Keratinocyte (primary cell): ENCODE data around the gene TENM3. TPM values are rescaled to one million over a fixed set of nuclear protein-coding genes. Genes with fewer than 3 reads are reported as not detected.

Experiments
- DNase-seq: peaks from one replicate; pipeline ENCODE4 v3.0.0-alpha.2; 2011; ENCODE audit warnings: low read depth, missing footprints, low spot score
- FAIRE-seq: peaks from 2 replicates; lab custom pipeline; 2011; peaks lifted over from hg19 to GRCh38; lab: Jason Lieb, UNC
- H2AFZ ChIP-seq: 2 replicates; pipeline ENCODE4 v1.6.0; 2012; ENCODE audit warnings: low read length, control low read depth, inconsistent platforms; ENCODE audit not compliant: control insufficient read depth
- H3K27ac ChIP-seq: 2 replicates; pipeline ENCODE4 v1.5.1; 2011; ENCODE audit warnings: low read length; ENCODE audit not compliant: control insufficient read depth, insufficient read depth
- H3K27me3 ChIP-seq: 3 replicates; pipeline ENCODE4 v1.6.0; 2011; ENCODE audit warnings: low read length; ENCODE audit not compliant: control insufficient read depth, insufficient read depth; ENCODE audit errors: extremely low read depth
- H3K36me3 ChIP-seq, 2 experiments: 2 replicates in 1 of 2; 3 replicates in 1 of 2; pipeline ENCODE4 v1.5.1; 2011; ENCODE audit warnings: low read length in 2 of 2, mild to moderate bottlenecking in 1 of 2; ENCODE audit not compliant: control insufficient read depth in 2 of 2, insufficient read depth in 2 of 2; ENCODE audit errors: extremely low read depth in 1 of 2
- H3K4me1 ChIP-seq: 3 replicates; pipeline ENCODE4 v1.5.1; 2011; ENCODE audit warnings: low read length; ENCODE audit not compliant: control insufficient read depth, insufficient read depth; ENCODE audit errors: extremely low read depth
- H3K4me2 ChIP-seq: 3 replicates; pipeline ENCODE4 v1.6.0; 2011; ENCODE audit warnings: low read depth, low read length; ENCODE audit not compliant: control insufficient read depth, insufficient read depth; ENCODE audit errors: extremely low read depth
- H3K4me3 ChIP-seq, 3 experiments: fragments of 200-600 bp in 1 of 3; sonication (generic) in 1 of 3; 2 replicates in 2 of 3; 3 replicates in 1 of 3; pipeline ENCODE4 v1.5.1; 2011 to 2016; ENCODE audit warnings: low read length in 3 of 3, mild to moderate bottlenecking in 3 of 3, control low read depth in 2 of 3, inconsistent platforms in 1 of 3, low read depth in 1 of 3, mixed read lengths in 1 of 3, mixed run types in 1 of 3, moderate library complexity in 1 of 3; ENCODE audit not compliant: control insufficient read depth in 2 of 3, insufficient read depth in 2 of 3; ENCODE audit errors: extremely low read depth in 1 of 3
- H3K79me2 ChIP-seq: 2 replicates; pipeline ENCODE4 v1.6.0; 2012; ENCODE audit warnings: low read length; ENCODE audit not compliant: control insufficient read depth, insufficient read depth
- H3K9ac ChIP-seq: 3 replicates; pipeline ENCODE4 v1.6.0; 2011; ENCODE audit warnings: low read length; ENCODE audit not compliant: control insufficient read depth, insufficient read depth; ENCODE audit errors: extremely low read depth
- H3K9me1 ChIP-seq: 3 replicates; pipeline ENCODE4 v1.6.0; 2011; ENCODE audit warnings: low read length; ENCODE audit not compliant: control insufficient read depth, insufficient read depth; ENCODE audit errors: extremely low read depth
- H3K9me3 ChIP-seq: 2 replicates; pipeline ENCODE4 v1.5.1; 2012; ENCODE audit warnings: low read depth, low read length; ENCODE audit not compliant: control insufficient read depth
- H4K20me1 ChIP-seq: 3 replicates; pipeline ENCODE4 v1.6.0; 2011; ENCODE audit warnings: low read length; ENCODE audit not compliant: control insufficient read depth, insufficient read depth; ENCODE audit errors: extremely low read depth
- CTCF ChIP-seq, 3 experiments: IDR thresholded peaks in 1 of 3; conservative IDR thresholded peaks in 1 of 3; optimal IDR thresholded peaks in 1 of 3; 2 replicates in 2 of 3; 3 replicates in 1 of 3; pipeline versions ENCODE3 to v1.5.1; 2011; ENCODE audit warnings: low read length in 3 of 3, mild to moderate bottlenecking in 3 of 3, moderate library complexity in 2 of 3, control low read depth in 1 of 3, inconsistent platforms in 1 of 3; ENCODE audit not compliant: insufficient read depth in 2 of 3; ENCODE audit errors: extremely low read depth in 1 of 3
- EZH2 ChIP-seq: IDR thresholded peaks from one replicate; pipeline ENCODE4 v1.6.1; 2012; ENCODE audit warnings: inconsistent platforms, mild to moderate bottlenecking, low read length, moderate library complexity
- dilution Hi-C: fragments of 300-500 bp; cut with MboI; formaldehyde crosslinking; loops from one replicate; pipeline ENCODE4 v1.7.0; 2020; ENCODE audit warnings: low sequenced_read_pairs; ENCODE audit not compliant: extremely low pct_ligation_motif_present
- polyA plus RNA-seq, 5 experiments: library from polyadenylated mRNA; depleted of rRNA in 3 of 5; stranded (reverse) in 3 of 5; stranded (forward) in 1 of 5; unstranded in 1 of 5; fragments of >200 nt; gene quantifications; 1 replicate in 1 of 5; 2 replicates in 3 of 5; 3 replicates in 1 of 5; pipeline versions ENCODE4 v1.2.1 to v1.2.3, GENCODE V29; 2011 to 2012; ENCODE audit warnings: missing spikeins in 2 of 5, low read depth in 1 of 5, low replicate concordance in 1 of 5

The TENM3 gene
- polyA plus RNA-seq, 1 donor (not counting 4 experiments of a cell fraction or from before 2014, with no cell fraction given) = 17.0 TPM

- DNase-seq (no peak), FAIRE-seq (peak; percentile 89)
- TF ChIP-seq EZH2 (no peak), CTCF (optimal IDR thresholded peaks at IDR 0.05 in 1 of 3, IDR thresholded peaks at IDR 0.05 in 1 of 3, conservative IDR thresholded peaks at IDR 0.05 in 1 of 3; ENCODE audit: extremely low read depth in 1 of 3, insufficient read depth in 2 of 3, low read length in 3 of 3) (no peak)
- Histone ChIP-seq H3K27ac (peak overlapping the region; percentile 13), H3K27me3 (no peaks in the 10 kb centered on the region), H3K79me2 (no peaks in the 10 kb centered on the region), H4K20me1 (no peaks in the 10 kb centered on the region), H2AFZ (no peak overlapping the region), H3K4me2 (peak overlapping the region; percentile 4), H3K9me3 (no peaks in the 10 kb centered on the region), H3K4me3 (no peak overlapping the region), H3K4me1 (peaks cover 25% of the 10 kb centered on the region), H3K36me3 (no peaks in the 10 kb centered on the region), H3K9ac (no peak overlapping the region), H3K9me1 (no peaks in the 10 kb centered on the region)
- dilution Hi-C loops = no loop called here
These were observed 495.3 kb downstream of the TENM3 start for GRCh38 chr4:182738283-182739047.

DNA sequence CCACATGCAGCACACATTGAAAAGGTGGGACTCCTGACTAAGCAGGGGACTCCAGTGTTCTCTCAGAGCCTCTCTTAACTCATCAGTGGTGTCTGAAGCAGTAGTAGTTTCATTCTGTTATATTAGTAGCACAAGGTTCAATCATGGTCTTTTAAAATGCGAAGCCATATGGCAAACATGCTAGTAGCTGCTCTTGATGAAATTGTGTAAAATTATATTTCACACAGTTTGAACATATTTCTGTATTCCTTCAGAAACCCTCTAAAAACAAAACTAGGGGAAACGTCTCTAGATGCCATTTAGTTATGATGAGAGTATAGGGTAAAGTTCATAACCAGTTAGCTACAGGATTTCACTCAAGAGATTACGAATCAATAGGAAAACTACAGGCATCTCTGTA, 497.1 kb downstream of the TENM3 start:
- Histone ChIP-seq H3K79me2 (no peaks in the 10 kb centered on the region), H2AFZ (no peak overlapping the region), H3K4me3 (no peak overlapping the region), H4K20me1 (no peaks in the 10 kb centered on the region), H3K4me1 (peaks cover 36% of the 10 kb centered on the region), H3K9me3 (no peaks in the 10 kb centered on the region), H3K27me3 (no peaks in the 10 kb centered on the region), H3K4me2 (no peak overlapping the region), H3K36me3 (no peaks in the 10 kb centered on the region), H3K9ac (no peak overlapping the region), H3K27ac (no peak overlapping the region), H3K9me1 (no peaks in the 10 kb centered on the region)
- dilution Hi-C loops = no loop called here
- no peak for DNase-seq
- FAIRE-seq = no peak
- TF ChIP-seq CTCF (optimal IDR thresholded peaks at IDR 0.05 in 1 of 3, IDR thresholded peaks at IDR 0.05 in 1 of 3, conservative IDR thresholded peaks at IDR 0.05 in 1 of 3; ENCODE audit: extremely low read depth in 1 of 3, insufficient read depth in 2 of 3, low read length in 3 of 3) (no peak), EZH2 (no peak)
